AG08395 (cell line): ENCODE measurements around the gene FAM9A.
A peak's percentile ranks its signal among the peaks of the same experiment; 100 is the strongest.

Experiments
- DNase-seq: peaks from one replicate; pipeline ENCODE4 v3.0.0; 2012; ENCODE audit warnings: mixed read lengths, low spot score

The FAM9A gene

DNA sequence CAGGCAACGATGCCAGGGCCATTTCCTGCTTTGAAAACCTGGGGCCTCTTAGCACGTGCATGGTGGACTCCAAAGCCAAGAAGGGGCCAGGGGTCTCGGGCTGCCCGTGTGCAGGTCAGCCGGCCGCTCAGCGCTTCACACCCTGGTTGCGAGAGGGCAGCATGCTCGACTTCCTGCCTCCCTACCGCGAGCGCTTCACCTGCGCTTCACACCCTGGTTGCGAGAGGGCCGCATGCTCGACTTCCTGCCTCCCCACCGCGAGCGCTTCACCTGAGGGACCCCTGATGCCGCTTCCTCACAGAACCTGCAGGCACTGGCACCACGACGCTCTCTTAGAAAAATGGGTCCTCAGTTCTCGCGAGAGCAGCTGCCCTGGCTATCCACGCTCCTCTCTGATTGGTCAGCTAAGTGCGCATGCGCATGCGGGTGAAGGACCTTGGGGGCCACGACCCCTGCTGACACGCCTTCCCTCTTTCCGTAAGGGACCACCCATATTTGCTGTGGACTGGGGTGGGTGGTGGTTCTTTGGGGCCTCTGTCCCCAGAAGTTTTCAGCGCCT is at the start of gene FAM9A:
FAM9A (minus strand) TSS at position 343 of the 559 bp plus-strand sequence. CDS start 1,212 bp downstream, outside the sequence.
- no peak for DNase-seq

DNA sequence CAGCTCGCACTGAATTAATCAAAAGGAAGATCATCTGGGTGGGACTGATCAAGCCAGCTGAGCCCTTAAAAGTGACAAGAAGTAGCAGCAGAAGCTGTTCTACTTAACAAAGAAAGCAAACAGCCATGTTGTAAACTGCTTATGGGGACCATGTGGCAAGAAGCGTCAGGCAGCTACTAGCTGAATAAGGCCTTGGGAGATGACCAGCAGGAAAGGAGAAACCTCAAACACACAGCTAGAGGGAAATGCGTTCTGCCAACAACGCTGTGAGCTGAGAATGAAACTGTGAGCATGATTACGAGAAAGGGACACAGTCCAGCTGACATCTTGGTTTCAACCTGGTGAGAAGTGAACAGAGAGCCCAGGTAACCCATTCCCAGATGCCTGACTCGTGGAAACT is 49.3 kb upstream of the FAM9A start:
- no peak for DNase-seq

DNA sequence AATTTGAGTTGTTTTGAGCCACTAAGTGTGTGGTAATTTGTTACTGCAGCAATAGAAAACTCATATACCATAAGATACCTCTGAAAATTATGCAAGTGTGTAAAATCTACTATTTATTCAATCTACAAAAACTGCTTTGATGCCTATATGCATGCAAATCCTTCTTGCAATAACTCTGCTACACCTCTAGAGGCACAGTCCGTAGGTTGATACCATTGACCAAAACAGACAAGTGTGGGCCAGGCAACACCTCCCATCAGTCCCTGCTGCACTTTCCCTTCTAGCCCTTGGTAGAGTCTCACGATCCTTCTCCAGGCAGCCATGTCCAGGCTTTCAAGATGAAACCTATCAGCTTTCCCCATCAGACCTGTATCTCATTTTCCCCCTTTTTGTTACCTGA is 48.8 kb upstream of the FAM9A start:
- DNase-seq = no peak

DNA sequence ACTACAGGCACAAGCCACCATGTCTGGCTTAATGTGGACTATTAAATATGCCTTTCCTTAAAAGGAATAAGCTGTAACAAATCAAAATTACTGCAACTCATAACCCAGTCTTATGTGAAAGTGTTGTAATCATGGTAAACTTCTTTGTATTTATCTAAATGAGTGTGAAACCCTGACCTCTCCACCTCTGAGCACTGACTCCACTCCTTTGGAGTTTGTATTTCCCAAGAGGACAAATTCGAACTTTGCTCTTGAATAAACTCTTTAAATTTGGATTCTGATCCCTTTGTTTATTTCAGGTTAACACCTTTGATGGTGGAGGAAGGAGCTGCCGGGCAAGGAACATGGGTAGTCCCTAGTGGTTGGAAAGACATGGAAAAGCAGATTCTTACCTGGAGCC is 48.3 kb upstream of the FAM9A start:
- DNase-seq = no peak

DNA sequence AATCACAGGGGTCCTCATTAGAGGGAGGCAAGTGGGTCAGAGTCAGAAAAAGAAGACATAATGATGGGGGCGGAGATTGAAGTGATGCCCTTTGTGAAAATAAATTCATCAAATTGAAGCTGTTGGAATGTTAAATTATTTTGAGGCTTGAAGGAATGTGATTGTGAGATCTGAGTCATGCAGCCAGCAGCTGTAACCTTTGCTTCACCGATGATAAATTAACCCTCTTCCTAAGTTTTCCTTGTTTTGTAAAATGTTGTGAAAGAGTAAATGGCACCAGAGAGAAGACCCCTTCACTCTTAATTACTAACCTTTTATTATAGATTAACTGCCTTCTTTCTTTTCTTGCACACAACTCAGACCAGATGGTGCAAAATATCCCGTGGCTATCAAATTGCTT is 47.7 kb upstream of the FAM9A start:
- DNase-seq = peak; percentile 14

DNA sequence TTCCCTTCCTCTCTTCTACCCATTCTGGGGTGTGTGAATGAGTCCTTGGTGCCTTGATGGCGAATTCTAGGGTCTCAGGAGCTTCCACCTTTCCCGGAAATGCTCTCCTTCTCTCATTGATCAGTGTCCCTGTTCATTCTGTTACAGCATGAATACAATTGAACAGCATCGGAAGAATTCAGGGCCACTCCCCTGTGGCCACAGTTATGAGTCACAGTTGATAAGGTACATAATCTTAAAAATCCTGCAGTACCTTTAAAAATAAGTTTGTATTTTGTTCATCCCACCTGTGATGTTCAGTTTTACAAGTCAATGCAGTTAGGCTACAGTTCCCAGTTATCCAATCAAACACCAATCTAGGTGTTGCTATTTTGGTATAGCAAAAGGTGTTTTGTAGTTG is 47.3 kb upstream of the FAM9A start:
- no peak for DNase-seq

DNA sequence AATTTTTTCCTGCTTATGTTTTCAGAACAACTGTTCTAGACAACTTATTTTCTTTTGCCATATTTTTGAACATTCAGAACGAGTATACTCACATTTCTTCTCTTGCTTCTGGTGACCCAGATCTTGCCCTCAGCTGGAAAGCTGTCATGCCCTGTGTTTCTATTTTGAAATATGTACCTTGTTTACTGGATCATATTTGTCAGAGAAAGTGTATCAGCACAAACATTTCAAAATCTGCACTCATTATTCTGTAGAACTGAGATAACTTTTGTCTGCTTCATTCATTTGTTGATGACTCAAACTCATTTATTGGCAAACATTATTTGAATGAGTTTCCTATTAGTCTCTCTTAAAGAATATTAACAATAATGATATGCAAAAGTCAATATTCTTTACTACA is 46.2 kb upstream of the FAM9A start:
- DNase-seq = no peak

DNA sequence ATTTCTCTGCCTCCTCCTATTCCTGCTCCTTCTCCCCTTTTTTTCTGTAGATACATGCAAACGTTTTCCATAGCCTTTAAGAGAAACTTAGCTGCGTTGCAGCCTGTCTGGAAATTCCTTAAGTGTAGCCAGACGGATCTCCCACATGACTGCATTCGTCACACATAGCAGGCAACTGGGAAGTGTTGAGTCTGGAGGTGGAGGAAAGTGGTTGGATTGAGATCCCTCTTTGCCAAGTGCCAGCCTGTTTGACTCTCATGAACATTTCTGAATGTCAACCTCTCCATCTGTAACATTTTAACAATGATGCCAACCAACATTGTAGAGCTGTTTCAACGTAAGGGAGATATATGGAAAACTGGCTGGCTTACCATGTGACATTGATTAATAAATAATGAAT is 45.1 kb upstream of the FAM9A start:
- no peak for DNase-seq

DNA sequence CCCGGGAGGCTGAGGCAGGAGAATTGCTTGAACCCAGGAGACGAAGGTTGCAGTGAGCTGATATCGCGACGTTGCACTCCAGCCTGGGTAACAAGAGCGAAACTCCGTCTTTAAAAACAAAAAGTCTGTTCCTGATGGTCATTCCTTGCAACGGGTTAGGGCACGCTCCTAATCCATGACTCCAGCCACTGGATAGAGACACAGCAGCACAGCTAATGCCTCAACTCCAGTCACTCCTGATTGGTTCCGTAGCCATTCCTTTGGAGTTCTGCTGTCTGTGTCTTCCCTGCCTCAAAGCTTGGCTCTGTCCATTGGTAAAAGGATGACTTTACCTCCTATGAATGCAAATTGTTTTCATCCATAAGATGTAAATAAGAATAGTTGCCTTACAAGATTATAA is 44.3 kb upstream of the FAM9A start:
- no peak for DNase-seq

DNA sequence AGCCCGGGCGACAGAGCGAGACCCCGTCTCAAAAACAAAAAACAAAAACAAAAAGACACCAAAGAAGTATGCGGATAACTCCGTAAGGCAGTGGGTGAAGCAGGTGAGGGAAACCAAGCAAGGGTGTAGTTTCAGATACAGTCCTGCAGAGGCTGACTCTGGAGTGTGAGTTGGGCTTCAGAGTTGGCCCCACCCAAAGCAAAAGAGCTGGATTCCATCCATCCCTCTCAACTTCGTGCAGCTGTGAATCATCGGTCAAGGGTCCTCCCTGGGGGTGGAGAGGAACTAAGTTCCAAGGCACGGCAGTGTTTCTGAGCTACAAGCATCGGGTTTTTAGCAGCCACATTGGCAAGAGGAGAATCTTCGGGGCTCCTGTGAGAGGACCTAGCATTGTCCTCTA is 43.9 kb upstream of the FAM9A start:
- DNase-seq = peak; percentile 14

DNA sequence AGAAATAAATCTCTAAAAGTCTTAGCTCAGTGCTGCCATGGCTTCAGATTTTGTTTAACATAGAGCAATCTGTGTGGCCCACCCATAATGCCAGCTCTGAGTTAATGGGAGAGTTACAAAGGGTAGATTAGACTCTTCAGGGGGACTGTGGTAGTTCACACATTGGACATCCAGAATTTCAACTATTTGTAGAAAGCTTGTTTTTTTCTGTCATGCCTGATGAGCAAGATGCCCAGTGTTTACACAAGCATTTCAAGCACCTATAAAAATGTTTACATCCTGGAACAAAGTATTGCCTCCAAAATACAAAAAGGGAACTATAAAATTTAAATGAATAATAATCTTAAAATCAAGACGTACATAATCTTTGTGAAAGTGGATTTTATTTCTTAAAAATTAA is 43.0 kb upstream of the FAM9A start:
- no peak for DNase-seq

DNA sequence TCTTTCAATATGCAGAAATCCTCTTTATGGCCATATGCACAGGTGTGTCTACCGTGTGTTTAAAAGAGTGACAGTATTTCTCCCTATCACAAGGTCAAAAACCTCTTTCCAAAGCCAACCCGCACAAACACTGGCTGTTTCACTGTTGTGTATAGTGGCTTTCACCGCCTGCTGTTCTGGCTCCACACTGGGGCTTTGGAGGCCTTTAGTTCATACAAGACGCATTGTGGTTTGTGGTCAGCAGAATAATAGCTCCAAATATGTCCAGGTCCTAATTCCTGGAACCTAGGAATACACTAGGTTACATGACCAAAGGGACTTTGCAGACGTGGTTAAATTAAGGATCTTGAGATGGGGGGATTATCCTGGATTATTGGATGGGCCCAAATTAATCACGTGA is 40.7 kb upstream of the FAM9A start:
- DNase-seq = no peak

DNA sequence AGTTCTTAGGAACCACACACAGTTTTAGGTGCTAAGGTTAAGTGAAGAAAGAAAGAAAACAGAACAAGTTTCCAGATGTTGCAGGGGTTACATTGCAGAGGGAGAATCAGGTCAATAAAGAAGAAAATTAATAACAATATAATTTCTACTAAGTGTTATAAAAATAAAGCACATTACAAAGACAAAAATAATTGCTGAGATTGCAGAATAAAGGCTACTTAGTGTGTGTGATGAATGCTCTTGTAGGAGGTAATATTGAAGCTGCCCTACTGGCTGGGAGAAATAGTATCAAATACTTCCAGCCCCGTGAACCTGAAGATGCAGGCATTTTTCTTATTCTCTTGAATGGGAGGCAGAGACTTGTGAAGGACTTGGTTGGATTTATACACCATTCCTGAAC is 33.2 kb upstream of the FAM9A start:
- DNase-seq = no peak

DNA sequence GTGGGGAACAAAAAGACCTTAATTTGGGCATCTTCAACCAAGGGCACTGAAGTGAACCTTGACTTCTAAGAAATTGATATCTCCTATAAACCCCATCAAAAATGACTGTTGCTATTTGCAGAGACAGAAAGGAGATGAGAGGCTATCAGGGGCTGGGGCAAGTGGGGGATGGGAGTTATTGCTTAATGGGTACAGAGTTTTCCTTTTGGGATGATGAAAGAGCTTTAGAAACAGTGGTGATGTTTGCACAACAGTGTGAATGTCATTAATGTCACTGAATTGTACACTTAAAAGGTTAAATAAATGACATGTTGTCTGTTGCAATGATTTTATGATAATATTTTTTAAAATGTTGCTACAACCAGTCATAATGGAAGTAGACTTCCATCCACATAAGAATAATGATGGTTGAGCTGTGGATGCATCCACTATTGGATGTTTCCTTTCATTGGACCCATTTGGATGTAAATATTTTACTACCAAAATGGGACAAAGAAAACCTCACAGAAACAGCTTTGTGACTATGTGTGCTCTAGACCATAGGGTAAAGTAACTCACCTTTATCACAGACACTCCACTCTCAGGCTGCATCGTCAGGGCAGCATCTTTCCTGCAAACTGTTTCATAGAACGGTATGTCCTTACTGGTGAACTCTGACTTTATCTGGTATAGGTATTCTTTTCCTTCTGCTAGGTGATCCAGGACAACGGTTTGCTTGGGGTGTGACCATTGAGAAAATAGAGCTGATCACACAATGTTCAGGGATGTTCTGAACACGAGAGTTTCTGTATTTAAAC is 31.6 kb upstream of the FAM9A start:
- no peak for DNase-seq

DNA sequence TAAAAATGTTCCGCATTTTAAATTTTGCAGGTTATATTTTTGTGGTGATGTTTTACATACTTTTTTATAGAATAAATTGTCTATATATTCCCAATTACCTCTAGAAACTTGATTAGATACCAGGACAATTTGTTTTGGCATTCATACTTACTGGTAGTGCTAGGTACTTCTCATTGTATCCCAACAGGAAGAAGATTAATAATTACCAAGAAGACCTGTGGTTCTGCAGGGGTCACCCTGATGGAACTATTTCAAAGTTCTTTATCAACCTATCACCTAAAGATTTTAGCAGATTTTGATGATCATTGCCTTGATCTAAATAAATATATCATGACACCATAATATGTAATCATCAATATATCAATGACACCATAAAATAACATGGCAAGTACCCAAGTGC is 22.5 kb upstream of the FAM9A start:
- no peak for DNase-seq

DNA sequence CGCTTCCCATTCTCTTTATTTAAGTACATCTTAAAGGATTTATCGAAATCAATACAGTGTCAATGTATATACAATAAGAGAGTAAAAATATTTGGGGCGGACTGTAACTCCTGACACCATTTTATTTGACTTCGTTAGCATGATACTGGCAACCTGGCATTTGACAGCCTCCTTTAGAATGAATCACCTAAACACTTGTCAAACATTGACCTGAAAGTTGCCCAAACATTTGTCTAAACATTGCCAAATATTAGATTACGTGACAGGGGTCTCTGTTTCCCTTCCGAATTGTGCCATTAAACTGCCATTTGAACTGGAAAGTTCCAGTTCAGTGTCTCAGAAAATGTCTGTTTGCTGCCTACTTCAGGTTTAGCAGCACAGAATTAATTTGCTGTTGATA is 20.8 kb upstream of the FAM9A start:
- no peak for DNase-seq

DNA sequence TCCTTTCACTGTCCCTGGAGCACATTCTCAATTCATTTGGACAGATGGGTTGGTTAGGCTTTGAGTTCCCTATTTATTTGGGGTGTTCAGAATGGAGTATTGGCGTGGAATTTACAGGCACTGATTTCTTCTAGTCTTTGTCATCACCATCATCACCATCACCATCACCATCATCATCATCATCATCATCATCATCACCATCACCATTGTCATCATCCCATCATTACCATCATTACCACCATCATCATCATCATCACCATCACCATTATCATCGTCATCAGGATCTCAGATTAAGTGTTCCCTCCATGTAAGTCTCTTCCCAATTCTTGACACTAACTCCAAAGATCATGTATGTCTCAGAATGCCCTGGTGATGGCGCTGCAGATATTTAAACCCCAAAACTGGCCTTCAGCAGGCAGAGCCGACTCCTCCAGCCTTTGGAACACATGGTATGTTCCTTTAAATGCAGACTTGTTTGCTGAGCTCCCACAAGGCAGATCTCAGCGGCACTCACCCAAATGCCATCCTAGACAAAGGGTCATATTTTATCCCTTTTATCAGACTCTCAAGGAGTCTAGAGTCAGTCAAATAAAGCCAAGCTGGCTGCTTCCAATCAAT is 19.8 kb upstream of the FAM9A start:
- DNase-seq = no peak

DNA sequence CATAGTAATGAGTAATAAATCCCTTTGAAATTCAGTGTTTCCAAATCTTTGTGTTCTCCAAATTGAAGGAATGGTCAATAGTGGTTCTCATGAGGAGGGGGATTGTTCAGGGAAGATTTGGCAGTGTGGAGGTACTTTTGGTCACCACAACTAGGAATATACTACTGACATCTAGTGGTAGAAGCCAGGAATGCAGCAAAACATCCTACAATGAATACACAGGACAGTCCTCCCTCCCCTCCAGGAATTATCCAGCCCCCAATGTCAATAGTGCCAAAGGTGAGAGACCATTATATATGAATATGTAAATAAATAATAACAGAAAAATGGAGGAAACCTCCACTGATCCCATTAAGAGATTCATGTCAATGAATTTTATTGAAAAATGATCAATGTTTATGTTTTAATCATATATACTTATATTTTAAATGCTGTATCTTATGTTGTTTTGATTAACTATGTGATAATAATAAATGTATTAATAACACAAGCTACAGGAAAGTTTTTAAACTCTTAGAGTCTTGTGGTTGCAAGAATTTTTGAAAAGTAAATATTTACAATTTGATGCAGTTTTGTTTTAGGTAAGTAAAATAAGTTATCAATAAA is 14.4 kb upstream of the FAM9A start:
- DNase-seq = peak; percentile 63

DNA sequence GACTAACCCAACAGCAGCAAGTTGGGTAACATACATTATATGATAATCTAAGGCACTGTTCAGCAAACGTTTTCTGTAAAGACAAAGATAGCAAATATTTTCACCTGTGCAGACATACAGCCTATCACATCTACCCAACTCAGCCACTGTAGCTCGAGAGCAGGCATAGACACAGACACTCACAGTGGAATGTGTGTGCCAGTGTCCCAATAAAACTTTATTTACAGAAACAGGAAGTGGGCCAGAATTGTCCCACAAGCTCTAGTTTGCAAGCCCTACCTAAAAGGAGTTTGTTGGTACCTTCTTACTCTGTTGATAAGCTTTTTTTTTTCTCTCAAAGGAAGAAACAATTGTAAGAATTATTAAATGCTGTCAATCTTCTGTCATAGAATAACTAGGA is 11.9 kb upstream of the FAM9A start:
- DNase-seq = no peak

DNA sequence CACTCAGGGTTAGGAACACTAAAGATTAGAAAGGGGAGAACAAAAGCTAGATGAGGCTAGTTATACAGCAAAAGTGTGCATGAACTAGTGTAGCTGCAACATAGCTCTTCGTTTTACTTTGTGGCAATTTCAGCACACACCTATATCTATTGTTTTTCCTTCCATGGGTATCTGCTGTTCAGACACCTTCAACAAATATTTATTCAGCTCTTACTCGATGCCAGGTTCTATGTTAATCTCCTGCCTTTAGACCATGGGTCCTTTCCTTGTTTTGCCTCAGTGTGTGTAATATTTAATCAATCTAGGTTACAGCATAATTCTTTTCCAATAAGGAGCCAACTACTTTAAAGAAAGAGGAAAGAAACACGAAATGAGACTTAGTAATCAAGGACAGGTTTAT is 10.4 kb upstream of the FAM9A start:
- DNase-seq = no peak

DNA sequence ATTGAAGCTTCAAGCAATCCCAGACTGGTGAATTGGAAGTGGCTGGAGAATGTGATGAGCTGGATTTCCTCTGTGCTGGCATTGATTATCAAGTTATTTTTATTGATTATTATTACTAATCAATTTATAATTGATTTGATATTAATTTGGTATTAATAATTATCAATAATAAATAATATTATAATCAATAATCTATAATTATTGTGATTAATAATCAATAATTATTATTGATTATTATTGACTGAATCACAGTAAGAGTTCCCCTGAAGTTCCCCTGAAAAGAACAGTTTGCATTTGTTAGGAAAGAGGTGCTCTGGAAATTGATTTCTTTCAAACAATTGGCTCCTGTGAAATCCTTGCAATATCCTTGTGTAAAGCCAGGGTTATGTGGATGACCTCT is 7.5 kb upstream of the FAM9A start:
- DNase-seq = no peak

DNA sequence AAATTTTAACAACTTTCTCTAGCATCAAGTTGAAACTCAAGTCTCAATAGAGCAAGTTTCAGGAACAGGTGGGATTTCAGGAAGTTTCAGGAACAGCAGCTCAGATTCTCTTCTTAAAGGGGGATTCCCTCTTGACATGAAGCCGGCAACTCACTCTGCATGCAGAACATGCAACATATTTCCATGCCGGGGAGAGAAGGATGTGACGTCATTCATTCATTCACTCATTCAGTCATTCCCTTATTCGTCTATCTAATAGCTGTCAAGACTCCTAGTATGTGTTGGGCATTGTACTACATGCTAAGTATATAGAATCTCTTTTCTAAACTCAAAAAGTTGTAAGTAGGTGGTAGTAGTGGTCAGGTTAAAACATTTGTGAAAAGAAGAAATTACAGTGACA is 4.8 kb upstream of the FAM9A start:
- no peak for DNase-seq

DNA sequence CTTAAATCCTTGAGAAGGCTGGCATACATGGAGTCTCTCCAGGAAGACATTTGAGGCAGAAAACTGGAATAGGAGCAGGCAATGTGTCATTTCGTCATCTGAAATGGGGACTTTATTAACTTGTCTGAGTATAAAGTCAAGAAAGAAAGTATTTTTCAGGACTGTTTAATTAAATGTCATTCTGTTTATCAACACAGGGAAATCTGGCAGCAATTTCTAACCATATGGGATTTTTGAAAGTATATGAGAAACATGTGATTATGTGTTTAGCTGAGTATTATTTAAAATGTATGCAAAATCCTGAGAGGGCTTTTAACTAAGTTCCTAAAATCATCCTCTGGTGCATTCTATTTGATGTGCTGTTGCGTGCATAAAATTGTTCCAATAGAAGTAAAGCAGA is 3.9 kb upstream of the FAM9A start:
- no peak for DNase-seq
